Measurements from ENCODE around the gene ADAM12.

GRCh38 chr10:126250527-126251310 is 137.6 kb downstream of the ADAM12 start:
- TF ChIP-seq CTCF (IDR thresholded peaks at IDR 0.05; ENCODE audit: low read depth, low read length, poor library complexity, severe bottlenecking) (no peak), EZH2phosphoT487 (IDR thresholded peaks at IDR 0.05; ENCODE audit: borderline replicate concordance, low read length) (no peak)

Measured in DOHH2 (cell line).